ENCODE data around the gene CNN3. TPM values are rescaled to one million over a fixed set of nuclear protein-coding genes. Genes with fewer than 3 reads are reported as not detected.
"Not testable (repeated sequence)": the region's sequence is repeated elsewhere in the genome, so short reads cannot be mapped to it uniquely, and the experiment has no call there.

Gene CNN3
- total RNA-seq, 2 experiments from 2014 or later, result 3.1 to 4.1 TPM

- POLR2A ChIA-PET, result no interaction called here
- CTCF ChIA-PET, result no interaction called here
Observed at GRCh38 chr1:94951046-94951445, 24.1 kb upstream of the CNN3 start.

- POLR2A ChIA-PET, result no interaction called here
- CTCF ChIA-PET, result no interaction called here
Observed at GRCh38 chr1:94949681-94950661, 23.1 kb upstream of the CNN3 start.

GRCh38 chr1:94947437-94947836 is 20.5 kb upstream of the CNN3 start:
- ChIA-PET POLR2A (no interaction called here), CTCF (no interaction called here)

- CTCF ChIA-PET, result no interaction called here
- POLR2A ChIA-PET, result no interaction called here
Observed at GRCh38 chr1:94946886-94947285, 20.0 kb upstream of the CNN3 start.

GRCh38 chr1:94942171-94943128 is 15.5 kb upstream of the CNN3 start:
- CTCF ChIA-PET, result no interaction called here
- POLR2A ChIA-PET, result no interaction called here

- POLR2A ChIA-PET, result not testable (repeated sequence)
- CTCF ChIA-PET, result interaction anchor here (0.6 kb wide), 1 partner anchor 51 kb away, joined by 3 read pairs; no protein-coding TSS in a partner anchor
Observed at GRCh38 chr1:94941480-94941879, 14.6 kb upstream of the CNN3 start.

- ChIA-PET CTCF (no interaction called here), POLR2A (no interaction called here)
Observed at GRCh38 chr1:94940738-94941137, 13.8 kb upstream of the CNN3 start.

GRCh38 chr1:94937820-94938219 is 10.9 kb upstream of the CNN3 start:
- ChIA-PET CTCF (interaction anchor here (0.8 kb wide), 1 partner anchor 106 kb away, joined by 3 read pairs; no protein-coding TSS in a partner anchor), POLR2A (no interaction called here)

- CTCF ChIA-PET, result interaction anchor here (0.7 kb wide), 1 partner anchor 107 kb away, joined by 3 read pairs; no protein-coding TSS in a partner anchor
- POLR2A ChIA-PET, result no interaction called here
Observed at GRCh38 chr1:94936861-94937620, 10.1 kb upstream of the CNN3 start.

- POLR2A ChIA-PET, result no interaction called here
- CTCF ChIA-PET, result interaction anchor here (0.7 kb wide), 1 partner anchor 108 kb away, joined by 3 read pairs; no protein-coding TSS in a partner anchor
Observed at GRCh38 chr1:94935476-94935875, 8.6 kb upstream of the CNN3 start.

GRCh38 chr1:94935034-94935433 is 8.1 kb upstream of the CNN3 start:
- POLR2A ChIA-PET, result no interaction called here
- CTCF ChIA-PET, result no interaction called here

GRCh38 chr1:94934551-94934950 is 7.6 kb upstream of the CNN3 start:
- POLR2A ChIA-PET, result no interaction called here
- CTCF ChIA-PET, result no interaction called here

- ChIA-PET CTCF (no interaction called here), POLR2A (no interaction called here)
Observed at GRCh38 chr1:94931254-94931841, 4.4 kb upstream of the CNN3 start.

- CTCF ChIA-PET, result no interaction called here
- POLR2A ChIA-PET, result no interaction called here
Observed at GRCh38 chr1:94929351-94930217, 2.7 kb upstream of the CNN3 start.

- POLR2A ChIA-PET, result no interaction called here
- CTCF ChIA-PET, result no interaction called here
Observed at GRCh38 chr1:94928293-94928939, 1.5 kb upstream of the CNN3 start.

GRCh38 chr1:94927405-94928175 is 680 bp upstream of the CNN3 start:
- CTCF ChIA-PET, result no interaction called here
- POLR2A ChIA-PET, result no interaction called here

GRCh38 chr1:94926126-94926914 is 590 bp downstream of the CNN3 start:
- ChIA-PET POLR2A (no interaction called here), CTCF (no interaction called here)

All from activated CD8-positive, alpha-beta memory T cell treated with anti-CD3 and anti-CD28 coated beads for 36 hours (primary cell).